Panc1 (cell line): ENCODE results near the gene CETN1.

Source experiments
- POLR2AphosphoS5 ChIP-seq: IDR thresholded peaks from 2 replicates; pipeline ENCODE4 v1.6.1; 2012; ENCODE audit warnings: mild to moderate bottlenecking, low read depth, low read length, moderate library complexity
- TCF7L2 ChIP-seq: IDR thresholded peaks from 2 replicates; pipeline ENCODE4 v1.6.1; 2011; ENCODE audit warnings: mild to moderate bottlenecking, low read depth, low read length, inconsistent platforms
- TF ChIP-seq, protein P1 (sequence below): fragments of 450-650 bp; IDR thresholded peaks from 2 replicates; pipeline ENCODE4 v1.5.1; 2017; ENCODE audit warnings: mild to moderate bottlenecking

DNA sequence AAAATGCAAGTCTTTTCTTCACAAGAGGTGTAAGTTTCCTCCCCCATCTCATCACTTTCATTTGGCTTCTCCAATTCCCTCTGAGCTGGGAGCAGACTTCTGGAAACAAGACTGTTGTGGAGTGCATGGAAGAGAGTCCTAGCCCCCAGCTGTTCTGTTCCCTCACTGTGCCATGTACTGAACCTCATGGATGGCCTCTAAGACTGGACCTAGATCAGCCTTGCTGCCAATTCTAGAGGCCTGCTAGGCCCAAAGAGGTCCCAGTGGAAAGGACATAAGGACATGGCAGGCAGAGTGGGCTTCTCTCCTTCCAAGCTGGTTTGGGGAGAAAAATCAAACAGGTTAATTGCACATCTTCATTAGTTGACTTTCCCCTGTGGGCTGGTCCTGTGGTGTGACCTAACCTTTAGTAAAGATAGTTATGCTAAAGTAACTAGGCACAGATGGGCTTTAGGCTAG is 7.3 kb upstream of the CETN1 start:
- TF ChIP-seq, protein P1, sequence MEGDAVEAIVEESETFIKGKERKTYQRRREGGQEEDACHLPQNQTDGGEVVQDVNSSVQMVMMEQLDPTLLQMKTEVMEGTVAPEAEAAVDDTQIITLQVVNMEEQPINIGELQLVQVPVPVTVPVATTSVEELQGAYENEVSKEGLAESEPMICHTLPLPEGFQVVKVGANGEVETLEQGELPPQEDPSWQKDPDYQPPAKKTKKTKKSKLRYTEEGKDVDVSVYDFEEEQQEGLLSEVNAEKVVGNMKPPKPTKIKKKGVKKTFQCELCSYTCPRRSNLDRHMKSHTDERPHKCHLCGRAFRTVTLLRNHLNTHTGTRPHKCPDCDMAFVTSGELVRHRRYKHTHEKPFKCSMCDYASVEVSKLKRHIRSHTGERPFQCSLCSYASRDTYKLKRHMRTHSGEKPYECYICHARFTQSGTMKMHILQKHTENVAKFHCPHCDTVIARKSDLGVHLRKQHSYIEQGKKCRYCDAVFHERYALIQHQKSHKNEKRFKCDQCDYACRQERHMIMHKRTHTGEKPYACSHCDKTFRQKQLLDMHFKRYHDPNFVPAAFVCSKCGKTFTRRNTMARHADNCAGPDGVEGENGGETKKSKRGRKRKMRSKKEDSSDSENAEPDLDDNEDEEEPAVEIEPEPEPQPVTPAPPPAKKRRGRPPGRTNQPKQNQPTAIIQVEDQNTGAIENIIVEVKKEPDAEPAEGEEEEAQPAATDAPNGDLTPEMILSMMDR: no peak
- TF ChIP-seq TCF7L2: no peak
- TF ChIP-seq POLR2AphosphoS5: no peak
